Measurements from ENCODE around the gene GNAT2. TPM values are rescaled to one million over a fixed set of nuclear protein-coding genes. Genes with fewer than 3 reads are reported as not detected.

The GNAT2 gene
- total RNA-seq, 1 experiment from 2014 or later: 0.52 TPM

- H4K20me1 ChIP-seq (ENCODE audit: insufficient read depth): no peaks in the 10 kb centered on the region
- BruUV-seq (replicated peaks): no TSS peak
- peak overlapping the region; percentile 68; the same call in 1 of the 2 replicates for H3K4me2 ChIP-seq
- no peak overlapping the region for H2AFZ ChIP-seq
- ChIA-PET POLR2A (ENCODE audit: unreplicated experiment) (no interaction called here), CTCF (no interaction called here)
- no peak overlapping the region for H3K27ac ChIP-seq
- TF ChIP-seq EZH2 (IDR thresholded peaks at IDR 0.05; ENCODE audit: low read depth) (no peak), CTCF (conservative IDR thresholded peaks at IDR 0.05) (no peak)
- peaks cover 3% of the 10 kb centered on the region; the same call in 1 of the 2 replicates for H3K9me3 ChIP-seq (ENCODE audit: insufficient read depth, low read depth)
- no peaks in the 10 kb centered on the region for H3K79me2 ChIP-seq (ENCODE audit: low read depth)
- H3K4me1 ChIP-seq (replicated peaks; ENCODE audit: insufficient read depth): peaks cover 69% of the 10 kb centered on the region
- H3K27me3 ChIP-seq (ENCODE audit: insufficient read depth, low read depth): no peaks in the 10 kb centered on the region
- peaks cover 24% of the 10 kb centered on the region; the same call in 1 of the 2 replicates for H3F3A ChIP-seq (ENCODE audit: insufficient read depth, low read depth)
- no peaks in the 10 kb centered on the region for H3K36me3 ChIP-seq (ENCODE audit: low read depth)
- H3K9me2 ChIP-seq (ENCODE audit: insufficient read depth): no peaks in the 10 kb centered on the region
- H3K4me3 ChIP-seq: no peak overlapping the region
- intact Hi-C loops (cut with micrococcal nuclease; ENCODE audit: unreplicated experiment): no loop called here
- no peak for DNase-seq
Observed at GRCh38 chr1:109654519-109654918, 35.1 kb upstream of the GNAT2 start.

- H3K27me3 ChIP-seq (ENCODE audit: insufficient read depth, low read depth): no peaks in the 10 kb centered on the region
- DNase-seq: peak in 1 of 2 experiments; percentile 79
- H3K4me3 ChIP-seq: no peak overlapping the region
- H3K27ac ChIP-seq: peak overlapping the region; percentile 16; the same call in 1 of the 2 replicates
- peak overlapping the region; percentile 30 for H3K4me2 ChIP-seq
- H3K4me1 ChIP-seq (replicated peaks; ENCODE audit: insufficient read depth): peaks cover 56% of the 10 kb centered on the region
- H3F3A ChIP-seq (ENCODE audit: insufficient read depth, low read depth): peaks cover 20% of the 10 kb centered on the region; the same call in 1 of the 2 replicates
- BruUV-seq (replicated peaks): no TSS peak
- H3K9me3 ChIP-seq (ENCODE audit: insufficient read depth, low read depth): peaks cover 3% of the 10 kb centered on the region; the same call in 1 of the 2 replicates
- H2AFZ ChIP-seq: no peak overlapping the region
- H3K36me3 ChIP-seq (ENCODE audit: low read depth): no peaks in the 10 kb centered on the region
- H4K20me1 ChIP-seq (ENCODE audit: insufficient read depth): no peaks in the 10 kb centered on the region
- no peaks in the 10 kb centered on the region for H3K79me2 ChIP-seq (ENCODE audit: low read depth)
- TF ChIP-seq EZH2 (IDR thresholded peaks at IDR 0.05; ENCODE audit: low read depth) (no peak), CTCF (conservative IDR thresholded peaks at IDR 0.05) (no peak)
- no peaks in the 10 kb centered on the region for H3K9me2 ChIP-seq (ENCODE audit: insufficient read depth)
- intact Hi-C loops (cut with micrococcal nuclease; ENCODE audit: unreplicated experiment): no loop called here
- ChIA-PET POLR2A (ENCODE audit: unreplicated experiment) (no interaction called here), CTCF (no interaction called here)
Observed at GRCh38 chr1:109653306-109653705, 33.9 kb upstream of the GNAT2 start.

GRCh38 chr1:109652402-109652801 lies 33.0 kb upstream of the GNAT2 start:
- H3K4me3 ChIP-seq: no peak overlapping the region
- POLR2A ChIA-PET (ENCODE audit: unreplicated experiment): interaction anchor here (0.6 to 0.9 kb wide), 3 partner anchors 87 to 126 kb away, joined by 3 to 4 read pairs (median 3); no protein-coding TSS in a partner anchor
- peaks cover 50% of the 10 kb centered on the region for H3K4me1 ChIP-seq (replicated peaks; ENCODE audit: insufficient read depth)
- H3F3A ChIP-seq (ENCODE audit: insufficient read depth, low read depth): peaks cover 12% of the 10 kb centered on the region; the same call in 1 of the 2 replicates
- BruUV-seq (replicated peaks): no TSS peak
- peak overlapping the region; percentile 71 for H3K27ac ChIP-seq
- peak overlapping the region; percentile 41 for H3K4me2 ChIP-seq
- intact Hi-C loops (cut with micrococcal nuclease; ENCODE audit: unreplicated experiment): no loop called here
- no peak overlapping the region for H2AFZ ChIP-seq
- peak in 1 of 2 experiments; percentile 97 for DNase-seq
- H3K79me2 ChIP-seq (ENCODE audit: low read depth): no peaks in the 10 kb centered on the region
- H3K36me3 ChIP-seq (ENCODE audit: low read depth): no peaks in the 10 kb centered on the region
- H3K9me2 ChIP-seq (ENCODE audit: insufficient read depth): no peaks in the 10 kb centered on the region
- H4K20me1 ChIP-seq (ENCODE audit: insufficient read depth): no peaks in the 10 kb centered on the region
- peaks cover 3% of the 10 kb centered on the region; the same call in 1 of the 2 replicates for H3K9me3 ChIP-seq (ENCODE audit: insufficient read depth, low read depth)
- CTCF ChIA-PET: interaction anchor here (0.6 to 3.1 kb wide), 5 partner anchors 13 to 331 kb away, joined by 3 to 20 read pairs (median 5); no protein-coding TSS in a partner anchor
- no peak for TF ChIP-seq EZH2 (IDR thresholded peaks at IDR 0.05; ENCODE audit: low read depth)
- no peak for TF ChIP-seq CTCF (conservative IDR thresholded peaks at IDR 0.05)
- H3K27me3 ChIP-seq (ENCODE audit: insufficient read depth, low read depth): no peaks in the 10 kb centered on the region

Measured in PC-9 (cell line).